CD4-positive, CD25-positive, alpha-beta regulatory T cell (primary cell): ENCODE data around the gene KCNAB3. TPM values are rescaled to one million over a fixed set of nuclear protein-coding genes. Genes with fewer than 3 reads are reported as not detected.

Experiments
- ATAC-seq, 2 donors: fragments of 150-1000 bp; cut with Tn5 transposase; one replicate each; pipeline ENCODE4 v1.10.0; 2021; ENCODE audit warnings: low read depth in 2 of 2, moderate number of reproducible peaks in 2 of 2, moderate library complexity in 1 of 2
- DNase-seq, 3 donors: peaks; one replicate each; pipeline versions ENCODE4 v3.0.0 to v3.0.0-alpha.2; 2012 to 2022; ENCODE audit warnings: mixed read lengths in 1 of 3
- H3K27ac ChIP-seq: one replicate; pipeline ENCODE4 v1.7.0; 2013; ENCODE audit warnings: mild to moderate bottlenecking, low read length; ENCODE audit not compliant: insufficient read depth, poor library complexity, severe bottlenecking
- H3K27me3 ChIP-seq: one replicate; pipeline ENCODE4 v1.7.0; 2013; ENCODE audit warnings: low read length; ENCODE audit not compliant: control insufficient read depth, insufficient read depth
- H3K36me3 ChIP-seq: one replicate; pipeline ENCODE4 v1.7.0; 2013; ENCODE audit warnings: mild to moderate bottlenecking, low read length, moderate library complexity; ENCODE audit not compliant: control insufficient read depth, insufficient read depth
- H3K4me1 ChIP-seq: 2 replicates; pipeline ENCODE4 v1.7.0; 2013; ENCODE audit warnings: mild to moderate bottlenecking, low read length; ENCODE audit not compliant: insufficient read depth, control insufficient read depth, poor library complexity, severe bottlenecking
- H3K4me3 ChIP-seq: one replicate; pipeline ENCODE4 v1.7.0; 2013; ENCODE audit warnings: low read depth, mild to moderate bottlenecking, low read length, moderate library complexity
- H3K9me3 ChIP-seq, 2 experiments: 1 replicate in 1 of 2; 2 replicates in 1 of 2; pipeline ENCODE4 v1.7.0; 2013; ENCODE audit warnings: low read length in 2 of 2, mild to moderate bottlenecking in 1 of 2, moderate library complexity in 1 of 2; ENCODE audit not compliant: control insufficient read depth in 2 of 2
- H3K27ac Mint-ChIP-seq, 3 donors: one replicate each; pipeline ENCODE4 v1.8.0; 2020 to 2022; ENCODE audit warnings: mild to moderate bottlenecking in 3 of 3, mixed read lengths in 3 of 3, moderate library complexity in 2 of 3
- H3K27me3 Mint-ChIP-seq: one replicate; pipeline ENCODE4 v1.8.0; 2022; ENCODE audit warnings: mild to moderate bottlenecking, mixed read lengths
- H3K36me3 Mint-ChIP-seq: one replicate; pipeline ENCODE4 v1.8.0; 2020; ENCODE audit warnings: mixed read lengths
- H3K4me1 Mint-ChIP-seq, 4 donors: one replicate each; pipeline ENCODE4 v1.8.0; 2020 to 2022; ENCODE audit warnings: mixed read lengths in 4 of 4, mild to moderate bottlenecking in 1 of 4
- H3K4me3 Mint-ChIP-seq, 4 donors: one replicate each; pipeline ENCODE4 v1.8.0; 2020 to 2022; ENCODE audit warnings: mild to moderate bottlenecking in 4 of 4, mixed read lengths in 4 of 4, moderate library complexity in 3 of 4
- H3K9me3 Mint-ChIP-seq, 7 donors: one replicate each; pipeline ENCODE4 v1.8.0; 2020 to 2022; ENCODE audit warnings: mixed read lengths in 7 of 7, mild to moderate bottlenecking in 3 of 7, moderate library complexity in 2 of 7
- polyA plus RNA-seq, 4 donors: library from polyadenylated mRNA; unstranded; fragments of 300-500 nt; fragmentation: Illumina TruSeq; gene quantifications; one replicate each; pipeline ENCODE4 v1.2.3, GENCODE V29; 2021
- total RNA-seq: library from RNA; stranded (reverse); gene quantifications from one replicate; pipeline ENCODE4 v1.2.3, GENCODE V29; 2022

The KCNAB3 gene
- total and polyA plus RNA-seq, 5 donors from 2014 or later: 0.06 to 8.0 (median 0.21) TPM; not detected in 1

DNA sequence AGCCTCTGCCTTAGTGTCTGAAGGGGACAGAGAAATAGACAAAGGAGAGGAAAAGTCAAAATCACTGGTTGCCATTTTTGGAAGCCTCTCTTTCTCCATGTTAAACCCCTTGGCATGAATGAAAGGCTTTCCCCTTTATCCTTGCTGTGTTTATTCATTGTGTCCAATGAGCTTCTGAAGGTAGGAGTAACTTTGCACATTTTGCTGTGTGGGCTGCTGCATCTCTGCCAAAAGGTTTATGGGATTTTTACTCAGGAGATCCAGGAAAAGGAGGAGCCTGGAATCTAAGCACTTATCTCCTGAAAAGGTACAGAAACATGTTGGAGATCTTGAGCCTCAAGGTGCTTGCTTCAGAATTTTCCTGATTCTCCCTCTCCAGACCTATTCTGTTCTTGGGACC is 6.2 kb upstream of the KCNAB3 start:
- Mint-ChIP-seq H3K9me3 (no peaks in the 10 kb centered on the region), H3K4me1 (peaks cover 0 to 50% (median 40%) of the 10 kb centered on the region in 4 donors), H3K4me3 (peak overlapping the region in 1 of 4 donors; percentile 70), H3K36me3 (peaks cover 39% of the 10 kb centered on the region), H3K27me3 (no peaks in the 10 kb centered on the region), H3K27ac (peak overlapping the region in 1 of 3 donors; percentile 59)
- no peaks in the 10 kb centered on the region for H3K27me3 ChIP-seq
- H3K4me3 ChIP-seq: no peak overlapping the region
- no peaks in the 10 kb centered on the region for H3K9me3 ChIP-seq
- no peak for ATAC-seq
- peaks cover 28% of the 10 kb centered on the region for H3K4me1 ChIP-seq
- no peak overlapping the region for H3K27ac ChIP-seq
- DNase-seq: no peak
- peaks cover 36% of the 10 kb centered on the region for H3K36me3 ChIP-seq

- no peaks in the 10 kb centered on the region for H3K9me3 ChIP-seq
- Mint-ChIP-seq H3K4me3 (peak overlapping the region; percentile 95 to 99 (median 98)), H3K4me1 (peaks cover 0 to 68% (median 44%) of the 10 kb centered on the region in 4 donors), H3K27me3 (no peaks in the 10 kb centered on the region), H3K27ac (peak overlapping the region; percentile 85 to 98 (median 97)), H3K36me3 (peaks cover 27% of the 10 kb centered on the region), H3K9me3 (no peaks in the 10 kb centered on the region)
- H3K4me1 ChIP-seq: peaks cover 46% of the 10 kb centered on the region
- DNase-seq (peak in 2 of 3 donors; percentile 16 to 60), ATAC-seq (no peak)
- H3K36me3 ChIP-seq: peaks cover 16% of the 10 kb centered on the region
- H3K4me3 ChIP-seq: peak overlapping the region; percentile 94
- peak overlapping the region; percentile 89 for H3K27ac ChIP-seq
- H3K27me3 ChIP-seq: no peaks in the 10 kb centered on the region
Observed at GRCh38 chr17:7932949-7933348, 3.3 kb upstream of the KCNAB3 start.

- peak overlapping the region; percentile 95 to 99 (median 98) for H3K4me3 Mint-ChIP-seq
- H3K4me1 ChIP-seq: peaks cover 46% of the 10 kb centered on the region
- H3K9me3 Mint-ChIP-seq: no peaks in the 10 kb centered on the region
- peaks cover 0 to 69% (median 45%) of the 10 kb centered on the region in 4 donors for H3K4me1 Mint-ChIP-seq
- peak overlapping the region; percentile 94 for H3K4me3 ChIP-seq
- H3K27ac ChIP-seq: peak overlapping the region; percentile 89
- ATAC-seq: no peak
- H3K9me3 ChIP-seq: no peaks in the 10 kb centered on the region
- H3K27me3 Mint-ChIP-seq: no peaks in the 10 kb centered on the region
- H3K36me3 ChIP-seq: peaks cover 16% of the 10 kb centered on the region
- no peaks in the 10 kb centered on the region for H3K27me3 ChIP-seq
- peak overlapping the region; percentile 97 to 98 (median 97) for H3K27ac Mint-ChIP-seq
- DNase-seq: peak in 1 of 3 donors; percentile 59
- H3K36me3 Mint-ChIP-seq: peaks cover 30% of the 10 kb centered on the region
Observed at GRCh38 chr17:7932483-7932891, 2.8 kb upstream of the KCNAB3 start.

DNA sequence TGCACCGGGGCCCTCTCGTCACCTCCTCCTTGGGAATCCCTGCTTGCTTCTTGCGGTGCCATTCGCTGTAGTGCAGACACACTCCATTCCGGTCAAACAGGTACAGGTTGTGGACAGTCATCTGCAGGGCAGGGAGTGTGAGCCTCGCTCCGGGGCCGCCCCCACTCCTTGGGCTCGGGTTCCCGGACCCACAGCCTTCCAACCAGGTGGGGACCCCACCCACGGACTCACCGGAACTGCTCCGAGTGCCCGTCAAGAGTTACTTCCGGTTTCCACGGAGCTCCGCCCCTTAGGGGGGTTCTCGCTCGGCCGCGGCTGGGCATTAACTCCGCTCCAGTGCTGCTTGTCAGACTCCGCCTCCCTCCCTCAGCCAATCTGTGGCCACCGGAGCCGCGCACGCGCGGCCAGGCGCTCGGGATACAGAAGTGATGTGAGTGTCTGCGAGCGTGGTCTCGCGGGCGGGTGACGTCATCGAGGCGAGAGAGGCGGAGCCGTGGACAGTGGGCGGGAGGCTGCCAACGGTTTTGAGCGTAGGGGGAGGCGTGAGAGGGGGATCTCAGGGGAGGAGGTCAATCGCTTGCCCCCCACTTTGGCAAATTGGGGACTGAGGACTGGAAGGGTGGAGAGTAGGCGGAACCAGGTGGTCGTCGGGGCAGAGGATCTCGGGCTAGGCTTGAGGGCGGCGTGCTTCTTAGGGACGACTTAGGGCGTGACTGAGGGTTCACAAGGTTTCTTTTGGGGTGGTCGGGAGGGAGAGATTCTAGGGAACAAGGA is 2.2 kb upstream of the KCNAB3 start, which contains the start of the genes CNTROB and TRAPPC1:
Gene CNTROB (plus strand): TSS at position 498 of the 774 bp plus-strand sequence. CDS start 874 bp downstream, outside the sequence.
Gene TRAPPC1 (minus strand): TSS at position 238 of the 774 bp plus-strand sequence. CDS start 117 bp downstream, at position 121.
- DNase-seq (peak; percentile 99 to 100 (median 100)), ATAC-seq (peak; percentile 97)
- H3K9me3 ChIP-seq: no peaks in the 10 kb centered on the region
- H3K36me3 ChIP-seq: peaks cover 12% of the 10 kb centered on the region
- peaks cover 0 to 69% (median 43%) of the 10 kb centered on the region in 4 donors for H3K4me1 Mint-ChIP-seq
- H3K36me3 Mint-ChIP-seq: peaks cover 26% of the 10 kb centered on the region
- no peaks in the 10 kb centered on the region for H3K9me3 Mint-ChIP-seq
- peak within 1 kb of the TSS; percentile 89 for H3K27ac ChIP-seq
- no peaks in the 10 kb centered on the region for H3K27me3 ChIP-seq
- H3K4me3 ChIP-seq: peak within 1 kb of the TSS; percentile 94
- H3K27me3 Mint-ChIP-seq: no peaks in the 10 kb centered on the region
- peak within 1 kb of the TSS; percentile 95 to 99 (median 98) for H3K4me3 Mint-ChIP-seq
- H3K27ac Mint-ChIP-seq: peak within 1 kb of the TSS; percentile 97 to 98 (median 98)
- H3K4me1 ChIP-seq: peaks cover 46% of the 10 kb centered on the region

GRCh38 chr17:7930841-7931631 is 1.4 kb upstream of the KCNAB3 start:
- H3K9me3 Mint-ChIP-seq: no peaks in the 10 kb centered on the region
- Histone ChIP-seq H3K36me3 (peaks cover 6% of the 10 kb centered on the region), H3K27ac (peak overlapping the region; percentile 89), H3K4me3 (peak overlapping the region; percentile 94), H3K9me3 (no peaks in the 10 kb centered on the region), H3K4me1 (peaks cover 46% of the 10 kb centered on the region), H3K27me3 (no peaks in the 10 kb centered on the region)
- ATAC-seq (no peak), DNase-seq (no peak)
- H3K4me1 Mint-ChIP-seq: peaks cover 0 to 67% (median 39%) of the 10 kb centered on the region in 4 donors
- peak overlapping the region; percentile 97 to 98 (median 98) for H3K27ac Mint-ChIP-seq
- peaks cover 18% of the 10 kb centered on the region for H3K36me3 Mint-ChIP-seq
- peak overlapping the region; percentile 95 to 99 (median 98) for H3K4me3 Mint-ChIP-seq
- H3K27me3 Mint-ChIP-seq: no peaks in the 10 kb centered on the region

GRCh38 chr17:7927596-7927995 is 2.1 kb downstream of the KCNAB3 start:
- no peaks in the 10 kb centered on the region for H3K36me3 ChIP-seq
- H3K4me1 ChIP-seq: peaks cover 40% of the 10 kb centered on the region
- H3K27ac ChIP-seq: no peak overlapping the region
- ATAC-seq (no peak), DNase-seq (no peak)
- Mint-ChIP-seq H3K27me3 (no peaks in the 10 kb centered on the region), H3K36me3 (peaks cover 10% of the 10 kb centered on the region), H3K4me1 (peaks cover 1 to 52% (median 20%) of the 10 kb centered on the region in 4 donors), H3K27ac (no peak overlapping the region), H3K9me3 (no peaks in the 10 kb centered on the region), H3K4me3 (peak overlapping the region in 1 of 4 donors; percentile 3)
- H3K4me3 ChIP-seq: no peak overlapping the region
- no peaks in the 10 kb centered on the region for H3K9me3 ChIP-seq
- no peaks in the 10 kb centered on the region for H3K27me3 ChIP-seq

- DNase-seq (peak; percentile 77 to 86 (median 83)), ATAC-seq (peak; percentile 89 to 90)
- H3K4me1 ChIP-seq: peaks cover 16% of the 10 kb centered on the region
- Mint-ChIP-seq H3K4me1 (peaks cover 5 to 27% (median 12%) of the 10 kb centered on the region in 4 donors), H3K4me3 (peak overlapping the region; percentile 82 to 96 (median 88)), H3K27ac (peak overlapping the region; percentile 94 to 99 (median 97)), H3K27me3 (no peaks in the 10 kb centered on the region), H3K9me3 (no peaks in the 10 kb centered on the region), H3K36me3 (peaks cover 3% of the 10 kb centered on the region)
- no peaks in the 10 kb centered on the region for H3K9me3 ChIP-seq
- peak overlapping the region; percentile 78 for H3K27ac ChIP-seq
- H3K27me3 ChIP-seq: no peaks in the 10 kb centered on the region
- peak overlapping the region; percentile 74 for H3K4me3 ChIP-seq
- no peaks in the 10 kb centered on the region for H3K36me3 ChIP-seq
Observed at GRCh38 chr17:7922845-7923628, 6.6 kb downstream of the KCNAB3 start.
